HG03521 (cell line): ENCODE measurements around the gene DVL1.
"Not testable (repeated sequence)": the region's sequence is repeated elsewhere in the genome, so short reads cannot be mapped to it uniquely, and the experiment has no call there.

Experiments used
- ATAC-seq: cut with Tn5 transposase; IDR thresholded peaks from one replicate; pipeline ENCODE4 v1.9.1; 2021; ENCODE audit warnings: mild to moderate bottlenecking, moderate library complexity; ENCODE audit not compliant: unreplicated experiment

The DVL1 gene

GRCh38 chr1:1349256-1350012, at the start of gene DVL1:
Gene DVL1, minus strand, starts transcription at chr1:1349418. Its CDS starts 353 bp downstream, at chr1:1349065.
- peak; percentile 69 for ATAC-seq

GRCh38 chr1:1398677-1399186, 49.5 kb upstream of the DVL1 start:
- peak; percentile 0 for ATAC-seq

- no peak for ATAC-seq
Measured at GRCh38 chr1:1397839-1398523, 48.8 kb upstream of the DVL1 start.

GRCh38 chr1:1395166-1395565, 45.9 kb upstream of the DVL1 start:
- no peak for ATAC-seq

- no peak for ATAC-seq
Measured at GRCh38 chr1:1394116-1394515, 44.9 kb upstream of the DVL1 start.

- ATAC-seq, result no peak
Measured at GRCh38 chr1:1393428-1393827, 44.2 kb upstream of the DVL1 start.

- no peak for ATAC-seq
Measured at GRCh38 chr1:1393014-1393413, 43.8 kb upstream of the DVL1 start.

GRCh38 chr1:1391225-1391624, 42.0 kb upstream of the DVL1 start:
- ATAC-seq, result no peak

- no peak for ATAC-seq
Measured at GRCh38 chr1:1390675-1391074, 41.5 kb upstream of the DVL1 start.

- no peak for ATAC-seq
Measured at GRCh38 chr1:1388078-1388472, 38.9 kb upstream of the DVL1 start.

- ATAC-seq, result no peak
Measured at GRCh38 chr1:1387098-1388077, 38.2 kb upstream of the DVL1 start.

GRCh38 chr1:1385931-1386330, 36.7 kb upstream of the DVL1 start:
- ATAC-seq, result no peak

- not testable (repeated sequence) for ATAC-seq
Measured at GRCh38 chr1:1385339-1385738, 36.1 kb upstream of the DVL1 start.

GRCh38 chr1:1381294-1381693, 32.1 kb upstream of the DVL1 start:
- no peak for ATAC-seq

GRCh38 chr1:1380860-1381259, 31.6 kb upstream of the DVL1 start:
- ATAC-seq, result no peak

GRCh38 chr1:1377540-1378205, 28.5 kb upstream of the DVL1 start:
- no peak for ATAC-seq

- ATAC-seq, result no peak
Measured at GRCh38 chr1:1376551-1377226, 27.5 kb upstream of the DVL1 start.

GRCh38 chr1:1374929-1375662, 25.9 kb upstream of the DVL1 start, which contains the start of gene AURKAIP1:
Gene AURKAIP1, minus strand, starts transcription at chr1:1375207. Its CDS starts 451 bp downstream, at chr1:1374756.
- ATAC-seq, result peak; percentile 90

GRCh38 chr1:1374589-1374928, 25.3 kb upstream of the DVL1 start:
- peak; percentile 5 for ATAC-seq
